HG02763 (cell line): ENCODE data around the gene ATP5F1D.

Experiments used
- ATAC-seq: cut with Tn5 transposase; IDR thresholded peaks from one replicate; pipeline ENCODE4 v1.9.1; 2021; ENCODE audit warnings: mild to moderate bottlenecking, moderate library complexity; ENCODE audit not compliant: unreplicated experiment

ATP5F1D gene

GRCh38 chr19:1278713-1279660 is 37.4 kb downstream of the ATP5F1D start:
- no peak for ATAC-seq

- ATAC-seq: no peak
Observed at GRCh38 chr19:1279782-1280341, 38.3 kb downstream of the ATP5F1D start.

DNA sequence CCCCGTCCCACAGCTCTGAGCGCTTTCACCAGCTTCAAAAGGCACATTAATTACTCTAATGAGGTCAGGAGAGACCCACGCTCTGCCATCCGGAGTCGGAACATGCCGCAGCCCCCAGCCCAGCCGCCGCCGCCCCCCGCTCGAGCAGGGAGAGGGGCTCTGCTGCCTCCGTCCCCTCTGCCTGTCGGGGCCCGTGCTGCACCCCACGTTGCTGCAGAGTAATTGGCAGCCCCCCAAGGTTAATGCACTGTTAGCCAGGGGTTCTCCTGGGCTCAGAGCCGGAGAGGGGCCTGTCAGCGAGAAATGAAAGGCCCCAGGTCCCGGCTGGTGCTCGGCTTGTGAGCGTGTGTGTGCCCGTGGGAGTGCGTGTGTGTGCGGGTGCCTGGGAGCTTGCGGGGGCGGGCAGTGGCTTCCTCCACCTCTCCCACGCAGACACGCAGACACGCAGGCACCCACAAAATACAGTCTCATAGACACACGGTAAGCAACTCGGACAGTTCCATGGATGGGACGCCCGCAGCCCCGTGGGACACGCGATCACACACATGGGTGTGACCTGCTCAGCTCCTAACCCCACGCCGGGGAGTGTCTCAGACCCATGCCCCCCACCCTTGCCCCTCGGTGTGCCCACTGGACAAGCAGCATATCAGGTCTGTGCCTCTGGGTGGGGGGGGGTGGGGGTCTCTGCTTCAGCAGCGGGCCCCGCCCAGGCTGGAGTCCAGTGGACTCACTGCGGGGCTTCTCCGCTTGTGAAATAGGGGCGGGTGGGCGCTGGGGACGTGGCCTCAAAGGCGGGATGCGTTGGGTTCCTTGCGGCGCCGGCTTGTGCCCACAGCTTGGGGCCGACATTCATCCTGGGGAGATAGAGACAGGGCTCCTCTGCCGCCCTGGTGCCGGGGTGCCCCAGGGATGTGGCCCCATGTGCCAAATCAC is 39.4 kb downstream of the ATP5F1D start:
- ATAC-seq: no peak

GRCh38 chr19:1281569-1282287 is 40.2 kb downstream of the ATP5F1D start:
- no peak for ATAC-seq

DNA sequence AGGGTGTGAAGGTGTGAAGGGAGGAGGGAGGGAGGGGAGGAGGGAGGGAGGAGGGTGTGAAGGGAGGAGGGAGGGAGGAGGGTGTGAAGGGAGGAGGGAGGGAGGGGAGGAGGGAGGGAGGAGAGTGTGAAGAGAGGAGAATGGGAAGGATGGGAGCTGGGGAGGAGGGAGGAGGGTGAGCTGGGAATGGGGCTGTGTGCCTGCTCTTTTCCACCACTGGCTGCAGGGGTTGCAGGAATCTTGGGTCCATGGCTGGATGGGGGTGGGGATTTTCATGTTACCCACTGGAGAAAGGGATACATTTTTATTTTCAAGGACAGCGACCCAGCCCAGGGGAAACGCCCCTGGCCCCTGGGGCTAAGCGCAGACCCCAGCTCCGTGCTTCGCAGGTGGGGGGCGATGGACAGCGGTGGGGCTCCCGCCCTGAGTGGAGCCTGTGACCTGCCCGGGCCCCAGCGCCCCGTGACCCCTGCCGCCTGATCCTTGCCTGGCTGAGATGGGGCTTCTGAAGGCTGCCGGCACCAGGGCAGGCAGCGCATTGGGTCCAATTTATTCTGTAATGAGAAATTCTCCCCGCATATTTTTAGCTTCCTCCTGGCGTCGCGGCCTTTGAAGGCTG is 41.1 kb downstream of the ATP5F1D start:
- ATAC-seq: no peak

DNA sequence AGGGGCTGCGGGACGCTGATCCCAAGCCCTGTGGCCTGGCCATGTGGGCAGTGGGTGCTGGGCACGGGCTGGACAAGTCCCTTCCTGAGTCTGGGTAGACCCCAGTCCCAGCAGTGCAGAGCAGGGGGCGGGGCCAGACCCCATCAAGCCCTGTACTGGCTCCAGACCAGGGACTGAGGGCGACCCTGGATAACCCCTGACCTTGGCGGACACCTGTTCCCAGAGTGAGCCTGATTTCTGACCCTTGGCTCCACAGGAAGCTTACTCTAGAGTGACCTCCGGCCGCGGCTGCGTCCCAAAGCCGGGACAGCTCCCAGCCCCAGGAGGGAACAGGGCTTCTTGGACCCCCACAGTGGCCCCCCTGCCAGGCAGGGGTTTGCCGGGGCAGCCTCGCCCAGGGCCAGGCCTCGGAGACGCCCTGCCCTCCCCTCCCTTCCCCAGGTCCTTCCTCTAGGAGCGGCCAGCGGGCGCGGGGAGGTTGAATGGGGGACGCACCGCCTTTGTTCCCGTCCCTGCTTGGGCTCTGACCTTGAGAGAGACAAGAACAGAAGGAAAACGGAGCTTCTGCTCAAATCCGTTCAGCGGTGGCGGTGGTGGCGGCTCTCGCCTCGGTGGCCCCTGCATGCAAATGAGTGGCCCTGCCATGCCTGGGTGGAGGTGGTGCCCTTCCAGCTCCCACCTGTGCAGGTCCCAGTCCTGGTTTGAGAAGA is 41.8 kb downstream of the ATP5F1D start:
- ATAC-seq: no peak

GRCh38 chr19:1283917-1284292 is 42.4 kb downstream of the ATP5F1D start:
- no peak for ATAC-seq

GRCh38 chr19:1284293-1284978 is 42.9 kb downstream of the ATP5F1D start:
- no peak for ATAC-seq

DNA sequence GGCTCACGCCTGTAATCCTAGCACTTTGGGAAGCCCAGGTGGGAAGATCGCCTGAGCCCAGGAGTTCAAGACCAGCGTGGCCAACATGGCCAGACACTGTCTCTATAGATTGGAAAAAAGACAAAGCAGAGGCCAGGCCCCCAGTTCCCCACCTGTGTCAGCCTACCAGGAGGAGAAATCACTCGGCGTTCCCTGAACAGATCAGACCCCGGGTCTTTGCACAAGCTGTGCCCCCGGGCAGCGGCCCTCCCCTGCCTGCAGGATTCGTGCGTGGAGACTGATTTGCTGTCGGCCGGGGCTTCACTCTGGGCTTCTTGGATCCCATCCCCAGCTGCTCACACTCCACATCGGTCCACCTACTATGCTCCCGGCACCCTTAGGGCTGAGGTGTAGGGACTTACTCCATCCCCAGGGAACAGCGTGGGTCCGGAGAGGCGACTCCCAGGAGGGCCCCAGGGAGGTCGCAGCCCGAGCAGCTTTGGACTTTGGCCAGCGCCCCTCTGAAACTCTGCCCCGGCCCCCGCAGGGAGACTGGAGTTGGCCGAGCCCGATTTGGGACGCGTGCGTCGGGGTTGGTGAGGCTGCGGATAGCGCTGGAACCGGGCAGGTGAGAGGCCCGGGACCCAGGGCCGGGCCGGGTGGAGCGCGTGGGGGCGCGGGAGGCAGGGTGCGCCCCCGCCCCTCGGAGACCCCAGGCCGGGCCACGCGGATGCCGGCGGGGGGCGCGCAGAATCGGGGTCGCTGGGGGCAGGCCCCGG is 43.6 kb downstream of the ATP5F1D start:
- ATAC-seq: no peak

GRCh38 chr19:1285737-1286360 is 44.3 kb downstream of the ATP5F1D start, which contains the start of gene EFNA2:
TSS of gene EFNA2 (plus strand) at chr19:1285873. CDS start at chr19:1286169, 296 bp downstream.
- ATAC-seq: no peak

DNA sequence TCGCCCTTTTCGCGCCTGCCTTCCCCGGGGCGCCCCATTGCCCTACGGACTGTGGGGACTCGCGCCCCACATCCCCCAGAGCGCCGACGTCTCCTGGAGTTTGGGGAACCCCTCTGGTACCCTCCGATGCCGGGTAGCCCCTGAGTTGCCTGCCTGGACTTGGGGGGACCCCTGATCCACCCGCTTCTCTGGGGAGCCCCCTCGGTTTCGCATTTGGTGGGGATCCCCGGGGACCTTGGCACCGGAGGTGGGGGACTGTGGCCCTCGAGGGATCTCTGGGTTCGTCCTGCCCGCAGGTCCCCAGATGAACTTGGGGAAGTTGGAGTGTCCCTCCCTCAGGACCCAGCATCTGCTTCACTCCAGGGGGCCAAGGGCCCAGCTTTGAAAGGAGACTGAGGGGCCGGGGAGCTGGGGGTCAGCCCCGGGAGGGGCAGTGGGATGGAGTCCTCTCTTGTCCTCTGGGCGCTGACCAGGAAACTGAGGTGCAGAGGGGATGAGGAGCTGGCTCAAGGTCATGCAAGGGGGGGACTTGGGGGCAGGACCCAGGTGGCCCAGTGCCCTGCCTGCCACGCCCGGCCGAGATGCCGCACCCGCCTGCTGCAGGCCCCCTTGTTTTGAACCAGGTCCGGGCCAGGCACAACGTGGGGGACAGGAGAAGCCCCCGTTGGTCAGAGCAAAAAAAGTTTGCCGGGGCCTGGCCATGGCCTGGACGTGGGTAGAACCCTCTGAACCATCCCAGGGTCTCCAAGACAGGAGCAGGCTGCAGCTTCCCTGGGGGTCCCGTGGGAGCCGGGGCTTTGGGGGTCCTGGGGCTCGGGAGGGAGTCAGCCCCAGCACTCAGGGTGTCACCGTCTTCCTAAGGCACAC is 45.2 kb downstream of the ATP5F1D start:
- ATAC-seq: no peak

DNA sequence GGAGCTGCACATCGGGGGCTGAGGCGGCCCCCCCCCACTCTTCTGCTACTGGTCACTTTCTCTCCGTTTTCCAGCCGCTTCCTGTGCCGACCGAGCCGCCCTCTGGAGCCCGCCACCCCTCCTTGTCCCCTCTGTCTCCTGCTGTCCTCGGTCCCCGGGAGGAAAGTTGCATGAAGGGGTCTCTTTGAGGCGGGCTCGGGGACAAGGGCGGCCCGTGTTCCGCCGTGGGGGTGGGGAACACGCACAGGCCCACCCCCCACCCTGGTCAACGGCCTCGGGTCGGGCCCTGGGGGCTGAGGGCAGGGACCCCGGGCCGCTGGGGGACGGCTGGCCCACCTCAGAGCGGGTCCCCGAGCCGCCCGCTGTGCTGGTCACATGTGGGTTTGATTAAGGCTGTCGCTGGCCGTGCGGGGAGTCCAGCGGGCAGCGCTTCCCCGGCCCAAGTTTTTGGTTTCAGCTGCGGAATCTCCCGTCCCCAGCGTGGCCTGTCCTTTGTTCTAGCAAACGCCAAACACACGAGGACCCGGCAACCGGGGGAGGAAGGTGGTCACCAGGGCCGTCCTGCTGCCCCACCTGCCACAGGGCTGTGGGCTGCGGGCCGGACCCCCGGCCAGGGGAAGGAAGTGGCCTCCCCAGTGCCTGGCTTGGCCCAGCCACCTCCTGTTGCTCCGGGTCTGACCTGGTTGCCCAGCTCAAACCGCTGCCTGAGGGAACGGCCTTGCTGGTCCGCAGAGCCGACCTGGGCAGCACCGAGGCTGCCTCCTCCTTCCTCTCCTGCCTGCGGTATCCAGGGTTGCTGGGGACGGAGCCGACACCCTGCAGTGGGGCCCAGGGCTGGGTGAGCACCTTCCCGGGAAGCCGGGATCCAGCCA is 46.0 kb downstream of the ATP5F1D start:
- no peak for ATAC-seq

- ATAC-seq: no peak
Observed at GRCh38 chr19:1288226-1288612, 46.7 kb downstream of the ATP5F1D start.

DNA sequence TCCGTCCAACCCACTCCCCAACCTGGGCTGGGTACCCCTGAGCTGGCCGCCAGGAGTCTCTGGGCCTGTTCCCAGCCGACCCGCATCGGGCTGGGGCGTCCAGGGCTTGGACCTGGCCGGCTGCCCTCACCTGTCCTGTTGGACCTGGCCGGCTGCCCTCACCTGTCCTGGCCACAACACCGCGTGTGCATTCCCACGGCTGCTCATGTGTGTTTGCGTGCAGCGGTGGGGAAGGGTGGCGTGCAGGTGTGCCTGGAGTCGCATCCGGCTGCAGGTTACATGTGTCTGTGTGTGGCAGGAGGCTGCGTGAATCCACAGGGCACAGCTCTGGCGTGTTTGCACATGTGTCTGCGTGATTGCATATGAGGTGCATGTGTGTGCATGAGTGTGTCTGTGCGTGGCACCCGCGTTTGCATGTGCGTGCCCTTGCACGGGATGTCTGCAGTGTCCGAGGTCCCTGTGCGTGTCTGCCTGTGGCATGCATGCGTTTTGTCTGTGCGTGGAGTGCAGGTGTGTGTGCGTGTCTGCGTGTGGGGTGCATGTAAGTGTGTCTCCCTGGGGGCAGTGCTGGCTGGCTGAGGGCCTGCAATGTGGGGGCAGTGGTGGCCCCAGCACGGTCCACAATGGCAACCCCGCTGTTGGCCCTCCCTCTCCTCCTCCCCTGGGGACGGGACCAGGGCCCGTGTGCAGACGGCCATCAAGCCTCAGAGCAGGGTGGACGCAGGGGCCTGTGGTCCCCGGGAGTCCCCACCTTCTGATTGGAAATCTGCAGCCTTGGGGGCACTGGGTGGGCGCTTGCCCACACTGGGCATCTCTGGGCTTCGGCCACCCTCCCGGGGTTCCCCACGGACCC is 47.5 kb downstream of the ATP5F1D start:
- ATAC-seq: no peak

DNA sequence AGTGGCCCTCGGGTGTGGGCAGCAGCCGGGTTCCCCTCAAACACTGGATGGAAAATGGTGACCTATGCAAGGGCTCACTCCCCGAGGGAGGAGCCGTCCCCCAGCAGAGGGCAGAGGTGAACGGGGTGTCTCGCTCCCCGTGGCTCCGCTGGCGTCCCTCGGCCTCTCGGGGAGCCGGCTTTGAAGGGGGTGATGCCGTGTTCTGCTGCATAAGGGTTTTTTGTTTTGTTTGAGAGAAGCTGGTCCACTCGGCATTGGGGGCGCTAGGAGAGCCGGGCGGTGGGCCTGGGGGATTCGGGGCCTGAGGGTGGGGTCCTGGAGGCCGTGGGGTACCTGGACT is 48.1 kb downstream of the ATP5F1D start:
- ATAC-seq: no peak
